Central memory CD8-positive, alpha-beta T cell (primary cell): ENCODE results near the gene YIPF3.

ENCODE experiments used
- ATAC-seq: fragments of 150-1000 bp; cut with Tn5 transposase; replicated peaks from 2 replicates; pipeline ENCODE4 v1.10.0; 2022; ENCODE audit warnings: mild to moderate bottlenecking, moderate FRiP score, moderate number of reproducible peaks; ENCODE audit not compliant: poor library complexity, severe bottlenecking; ENCODE audit errors: extremely low read depth
- DNase-seq, 2 donors: peaks; one replicate each; pipeline ENCODE4 v3.0.0; 2021; ENCODE audit warnings: low spot score in 2 of 2
- H3K27ac Mint-ChIP-seq: one replicate; pipeline ENCODE4 v1.8.0; 2022; ENCODE audit warnings: low read depth, mild to moderate bottlenecking, moderate library complexity, mixed read lengths
- H3K27me3 Mint-ChIP-seq: one replicate; pipeline ENCODE4 v1.8.0; 2022; ENCODE audit warnings: mixed read lengths
- H3K36me3 Mint-ChIP-seq: one replicate; pipeline ENCODE4 v1.8.0; 2022; ENCODE audit warnings: mild to moderate bottlenecking, moderate library complexity, mixed read lengths; ENCODE audit not compliant: insufficient read depth
- H3K4me1 Mint-ChIP-seq: one replicate; pipeline ENCODE4 v1.8.0; 2022; ENCODE audit warnings: mixed read lengths
- H3K4me3 Mint-ChIP-seq: one replicate; pipeline ENCODE4 v1.8.0; 2022; ENCODE audit warnings: mild to moderate bottlenecking, moderate library complexity, mixed read lengths
- H3K9me3 Mint-ChIP-seq: one replicate; pipeline ENCODE4 v1.8.0; 2022; ENCODE audit warnings: mixed read lengths

Gene YIPF3

DNA sequence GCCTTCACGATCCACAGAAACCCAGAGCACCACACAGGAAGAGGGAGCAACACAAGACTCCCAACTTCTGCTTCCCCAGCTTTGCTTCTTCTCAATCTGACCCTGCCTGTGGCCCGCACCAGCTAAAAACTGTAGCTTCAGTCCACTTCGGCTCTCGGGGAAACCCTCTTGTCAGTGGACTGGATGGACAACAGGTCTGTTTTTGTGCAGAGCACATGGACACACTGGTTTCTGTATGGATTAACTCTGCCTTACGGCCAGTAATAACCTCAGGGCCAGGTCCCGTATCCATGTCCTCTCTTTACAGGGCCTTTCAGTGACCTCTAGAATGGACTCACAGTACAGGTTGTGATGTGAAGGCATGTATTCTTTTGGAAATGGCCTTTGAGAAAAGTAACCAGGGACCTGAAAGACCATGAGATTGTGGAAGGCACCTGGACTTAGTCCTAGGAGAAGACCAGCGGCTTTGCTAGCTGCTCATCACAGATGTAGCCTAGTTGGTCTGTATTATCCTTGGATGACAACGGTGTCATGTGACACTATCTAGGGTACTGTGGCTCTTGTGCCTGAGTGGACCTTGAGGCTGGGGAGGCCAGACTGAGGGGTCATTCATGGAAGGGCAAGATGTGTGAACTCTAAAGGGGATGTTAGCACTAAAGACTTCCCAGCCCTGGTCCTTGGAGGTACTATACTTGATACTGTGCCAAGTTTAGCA lies 6.0 kb upstream of the YIPF3 start:
- no peaks in the 10 kb centered on the region for H3K27me3 Mint-ChIP-seq
- H3K9me3 Mint-ChIP-seq = no peaks in the 10 kb centered on the region
- ATAC-seq (no peak), DNase-seq (no peak)
- peaks cover 41% of the 10 kb centered on the region for H3K36me3 Mint-ChIP-seq
- no peak overlapping the region for H3K27ac Mint-ChIP-seq
- no peak overlapping the region for H3K4me3 Mint-ChIP-seq
- H3K4me1 Mint-ChIP-seq = no peaks in the 10 kb centered on the region

DNA sequence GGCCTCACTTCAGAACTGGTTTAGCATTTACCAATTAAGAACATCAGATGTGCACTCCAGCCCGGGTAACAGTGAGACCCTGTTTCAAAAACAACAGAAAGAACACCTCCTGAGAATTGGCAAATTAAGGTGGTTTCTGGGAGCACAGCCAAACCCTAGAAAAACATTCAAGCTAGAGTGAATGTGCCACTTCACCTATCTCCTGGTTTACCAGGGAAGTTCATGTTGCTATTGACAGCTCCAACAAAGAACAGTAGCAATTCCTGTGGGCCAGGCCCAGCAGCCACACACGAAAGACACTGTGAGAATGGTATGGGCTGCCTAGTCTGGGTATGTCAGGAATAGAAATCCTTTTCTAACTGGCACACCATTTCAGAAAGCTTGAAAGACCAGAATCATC lies 5.1 kb upstream of the YIPF3 start:
- Mint-ChIP-seq H3K4me1 (no peaks in the 10 kb centered on the region), H3K36me3 (peaks cover 33% of the 10 kb centered on the region), H3K9me3 (no peaks in the 10 kb centered on the region), H3K27me3 (no peaks in the 10 kb centered on the region), H3K27ac (no peak overlapping the region), H3K4me3 (no peak overlapping the region)
- no peak for DNase-seq
- no peak for ATAC-seq

DNA sequence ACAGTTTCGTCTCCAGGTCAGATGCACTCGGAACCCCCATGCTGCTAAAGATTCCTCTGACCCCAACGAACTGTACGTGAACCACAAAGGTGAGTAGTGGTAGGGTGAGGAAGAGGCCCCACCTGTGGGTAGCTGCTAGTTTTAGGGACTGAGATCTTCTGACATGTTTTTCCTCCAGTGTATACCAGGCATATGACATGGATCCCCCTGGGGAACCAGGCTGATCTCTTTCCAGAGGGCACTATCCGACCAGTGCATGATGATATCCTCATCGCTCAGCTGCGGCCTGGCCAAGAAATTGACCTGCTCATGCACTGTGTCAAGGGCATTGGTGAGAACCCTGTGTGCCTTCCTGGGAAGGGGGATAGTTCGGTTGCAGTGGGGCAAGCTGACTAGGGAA lies 3.4 kb upstream of the YIPF3 start:
- H3K27ac Mint-ChIP-seq = no peak overlapping the region
- H3K36me3 Mint-ChIP-seq = peaks cover 29% of the 10 kb centered on the region
- ATAC-seq (no peak), DNase-seq (no peak)
- no peaks in the 10 kb centered on the region for H3K9me3 Mint-ChIP-seq
- H3K27me3 Mint-ChIP-seq = no peaks in the 10 kb centered on the region
- no peak overlapping the region for H3K4me3 Mint-ChIP-seq
- peaks cover 14% of the 10 kb centered on the region for H3K4me1 Mint-ChIP-seq

DNA sequence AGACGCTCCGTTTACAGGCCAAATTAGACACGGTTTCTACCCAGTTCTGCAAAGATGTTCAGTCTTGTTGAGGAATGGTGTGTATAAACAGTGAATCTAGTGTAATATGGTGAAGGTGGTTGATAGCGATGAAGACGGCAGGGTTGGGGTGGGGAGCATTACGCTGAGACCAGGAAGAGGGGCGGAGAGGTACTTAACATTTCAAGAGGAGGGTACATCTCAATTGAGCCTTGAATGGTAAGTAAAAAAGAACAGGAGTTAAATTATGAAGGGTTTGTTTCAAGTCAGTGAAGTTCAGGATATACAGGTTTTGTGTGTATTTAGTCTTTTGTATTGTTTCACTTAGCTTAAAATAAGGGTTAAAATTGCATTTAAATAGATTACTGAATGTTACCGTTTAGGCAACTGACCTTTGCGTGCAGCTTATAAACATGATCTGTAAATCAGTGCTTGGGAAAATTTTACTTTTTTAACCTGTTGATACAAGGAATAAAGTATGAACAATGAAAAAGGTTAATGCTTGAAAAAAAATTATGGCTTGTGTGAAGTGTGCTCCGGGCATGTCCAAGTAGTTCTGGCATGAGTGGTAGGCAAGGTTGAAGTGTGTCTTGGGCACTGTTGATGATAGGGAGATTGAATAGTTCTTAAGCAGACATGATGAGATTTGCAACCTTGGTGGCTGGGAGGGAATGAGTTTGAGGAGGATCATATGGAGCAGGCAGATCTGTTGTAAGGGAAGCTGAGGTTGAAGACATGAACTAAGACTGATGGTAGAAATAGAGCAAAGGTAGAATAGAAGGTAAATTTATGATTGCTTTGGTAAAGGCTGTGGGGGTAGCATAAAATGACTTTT lies 1.0 kb upstream of the YIPF3 start:
- Mint-ChIP-seq H3K27ac (no peak overlapping the region), H3K27me3 (no peaks in the 10 kb centered on the region), H3K4me1 (peaks cover 28% of the 10 kb centered on the region), H3K36me3 (peaks cover 24% of the 10 kb centered on the region), H3K9me3 (no peaks in the 10 kb centered on the region), H3K4me3 (no peak overlapping the region)
- no peak for DNase-seq
- ATAC-seq = peak; percentile 2

DNA sequence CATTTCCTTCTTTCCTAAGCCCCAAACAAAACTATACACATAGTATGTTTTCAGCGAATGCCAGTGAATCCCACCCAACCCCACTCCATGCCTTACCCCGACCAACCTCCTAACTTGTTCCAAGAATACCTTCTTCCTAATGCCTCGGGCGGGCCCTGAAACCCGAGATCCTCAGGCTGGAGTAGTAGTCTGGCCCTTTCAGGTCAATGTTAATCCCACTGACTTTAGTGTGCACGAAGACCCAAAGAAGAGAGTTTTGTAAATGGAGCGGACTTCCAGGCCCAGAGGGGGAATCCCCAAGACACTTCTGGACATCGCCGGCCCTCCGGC lies 394 bp downstream of the YIPF3 start:
- peak; percentile 2 for ATAC-seq
- no peak overlapping the region for H3K27ac Mint-ChIP-seq

DNA sequence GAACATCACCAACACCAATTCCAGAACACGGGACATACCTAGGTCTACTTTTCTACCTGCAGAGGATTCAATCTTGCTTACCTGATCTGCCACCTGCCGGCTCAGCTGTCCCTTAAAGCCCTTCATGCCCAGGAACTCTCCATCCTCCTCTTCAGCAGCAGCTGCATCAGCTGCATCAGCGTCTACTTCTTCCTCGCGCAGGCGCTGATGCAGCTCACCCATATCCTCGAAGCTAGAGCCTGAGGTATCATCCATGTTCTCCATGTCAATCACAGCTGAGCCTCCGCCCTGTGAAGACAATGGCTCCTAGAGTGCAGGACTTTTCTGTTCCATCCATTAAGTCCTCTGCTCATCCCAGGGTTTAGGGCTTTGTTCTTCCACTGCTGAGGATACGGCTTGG lies 918 bp downstream of the YIPF3 start:
- DNase-seq (no peak), ATAC-seq (no peak)
- Mint-ChIP-seq H3K27me3 (no peaks in the 10 kb centered on the region), H3K27ac (no peak overlapping the region), H3K36me3 (peaks cover 24% of the 10 kb centered on the region), H3K4me3 (no peak overlapping the region), H3K4me1 (peaks cover 35% of the 10 kb centered on the region), H3K9me3 (no peaks in the 10 kb centered on the region)

More for the DNA sequence above, 394 bp downstream of the YIPF3 start:
- peaks cover 27% of the 10 kb centered on the region for H3K36me3 Mint-ChIP-seq
- H3K4me3 Mint-ChIP-seq = no peak overlapping the region
- H3K4me1 Mint-ChIP-seq = peaks cover 32% of the 10 kb centered on the region
- DNase-seq = no peak
- no peaks in the 10 kb centered on the region for H3K27me3 Mint-ChIP-seq
- H3K9me3 Mint-ChIP-seq = no peaks in the 10 kb centered on the region

DNA sequence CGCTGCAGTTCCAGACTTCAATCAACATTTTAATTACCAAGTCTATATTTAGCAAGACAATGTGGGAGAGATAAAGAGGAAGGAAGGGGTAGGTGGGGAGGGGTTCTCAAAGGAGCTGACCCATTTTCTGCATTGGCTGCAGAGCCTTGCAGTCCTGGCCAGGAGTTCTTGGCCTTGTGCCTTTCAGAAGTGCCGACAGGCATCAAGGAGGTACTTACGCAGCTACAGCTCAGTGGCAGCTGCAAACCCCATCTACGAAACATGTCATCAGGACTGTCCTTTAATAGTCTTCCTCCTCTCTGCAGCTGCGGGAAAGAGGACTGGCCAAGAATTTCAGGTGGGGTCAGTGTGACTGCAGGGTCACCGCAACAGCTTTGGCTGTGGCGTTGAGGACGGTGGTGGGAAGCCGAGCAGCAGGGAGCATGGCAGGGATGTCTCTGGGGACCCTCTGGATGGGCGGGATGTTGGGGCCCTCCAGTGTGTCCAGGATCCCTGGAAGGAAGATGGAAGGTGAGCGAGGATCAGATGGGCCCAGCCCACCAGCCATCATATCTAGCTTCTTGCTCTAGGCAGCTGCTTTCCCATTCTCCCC lies 4.8 kb downstream of the YIPF3 start:
- Mint-ChIP-seq H3K36me3 (peaks cover 19% of the 10 kb centered on the region), H3K9me3 (no peaks in the 10 kb centered on the region), H3K4me1 (peaks cover 51% of the 10 kb centered on the region), H3K27me3 (peaks cover 22% of the 10 kb centered on the region), H3K27ac (no peak overlapping the region), H3K4me3 (peak overlapping the region; percentile 0)
- DNase-seq = no peak
- ATAC-seq = no peak

DNA sequence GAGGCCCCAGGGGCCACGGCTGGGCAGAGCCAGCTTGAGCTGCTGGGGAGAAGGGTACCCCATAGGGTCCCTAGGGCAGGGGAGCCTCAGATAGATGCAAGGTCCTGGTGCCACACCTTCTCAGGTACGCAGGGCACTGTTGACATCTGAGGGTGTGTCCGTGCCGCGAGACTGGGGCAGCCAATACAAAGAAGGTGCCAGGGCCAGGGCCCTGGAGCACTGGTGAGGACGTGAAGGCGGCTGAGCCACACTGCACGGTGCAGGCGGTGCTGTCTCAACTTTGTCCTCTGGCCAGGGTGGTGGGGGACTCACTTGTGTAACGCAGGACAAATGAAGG lies 5.9 kb downstream of the YIPF3 start:
- peaks cover 53% of the 10 kb centered on the region for H3K4me1 Mint-ChIP-seq
- no peaks in the 10 kb centered on the region for H3K9me3 Mint-ChIP-seq
- ATAC-seq = no peak
- H3K27ac Mint-ChIP-seq = no peak overlapping the region
- H3K27me3 Mint-ChIP-seq = peaks cover 22% of the 10 kb centered on the region
- H3K4me3 Mint-ChIP-seq = peak overlapping the region; percentile 73
- H3K36me3 Mint-ChIP-seq = peaks cover 21% of the 10 kb centered on the region
- no peak for DNase-seq

DNA sequence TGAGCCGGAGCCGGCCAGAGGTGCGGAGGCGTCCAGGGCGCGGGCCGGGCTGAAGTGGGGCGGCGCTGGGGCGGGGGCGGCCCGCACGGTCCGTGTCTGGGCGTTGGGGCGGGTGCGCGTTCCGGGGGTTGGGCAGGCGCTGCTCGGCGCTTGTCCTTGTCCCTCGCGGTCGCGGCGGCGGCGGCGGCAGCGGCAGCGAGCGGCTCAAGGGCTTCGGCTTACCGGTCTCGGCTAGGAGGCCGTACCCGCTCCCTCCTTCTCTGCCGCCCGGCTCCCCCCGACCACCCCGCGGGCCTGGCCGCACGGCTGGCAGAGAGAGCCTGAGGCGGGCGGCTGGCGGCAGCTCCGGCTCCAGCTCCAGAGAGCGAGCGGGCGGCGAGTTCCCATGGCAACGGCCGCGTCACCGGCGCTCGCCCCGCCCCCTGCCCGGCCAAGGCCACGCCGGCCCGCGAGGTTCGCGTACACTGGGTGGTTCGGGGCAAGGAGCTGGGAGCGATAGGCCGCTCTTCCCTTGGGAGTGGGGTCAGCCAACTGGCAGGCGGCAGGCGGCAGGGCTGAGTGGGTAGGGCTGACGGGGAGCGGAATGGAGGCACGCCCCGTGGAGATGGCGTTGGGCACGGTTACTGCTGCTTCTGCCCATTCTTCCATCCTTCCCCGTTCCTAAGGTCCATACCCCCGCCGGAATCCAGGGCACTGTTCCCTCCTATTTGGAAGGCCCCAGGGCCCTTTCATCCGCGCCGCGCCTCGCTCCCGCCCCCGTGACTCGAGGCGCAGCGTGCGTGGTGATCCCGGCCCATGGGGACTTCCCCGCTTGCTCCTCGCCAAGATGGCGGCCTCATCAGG lies 6.5 kb downstream of the YIPF3 start, which contains the start of gene LRRC73:
Gene LRRC73 (minus strand): TSS at position 363 of the 843 bp plus-strand sequence. CDS start 561 bp downstream, outside the sequence.
- H3K27ac Mint-ChIP-seq = no peak within 1 kb of the TSS
- H3K4me3 Mint-ChIP-seq = peak within 1 kb of the TSS; percentile 82
- ATAC-seq = peak; percentile 62
- H3K4me1 Mint-ChIP-seq = peaks cover 47% of the 10 kb centered on the region
- no peaks in the 10 kb centered on the region for H3K9me3 Mint-ChIP-seq
- peak; percentile 62 to 66 for DNase-seq
- peaks cover 19% of the 10 kb centered on the region for H3K36me3 Mint-ChIP-seq
- peaks cover 22% of the 10 kb centered on the region for H3K27me3 Mint-ChIP-seq

DNA sequence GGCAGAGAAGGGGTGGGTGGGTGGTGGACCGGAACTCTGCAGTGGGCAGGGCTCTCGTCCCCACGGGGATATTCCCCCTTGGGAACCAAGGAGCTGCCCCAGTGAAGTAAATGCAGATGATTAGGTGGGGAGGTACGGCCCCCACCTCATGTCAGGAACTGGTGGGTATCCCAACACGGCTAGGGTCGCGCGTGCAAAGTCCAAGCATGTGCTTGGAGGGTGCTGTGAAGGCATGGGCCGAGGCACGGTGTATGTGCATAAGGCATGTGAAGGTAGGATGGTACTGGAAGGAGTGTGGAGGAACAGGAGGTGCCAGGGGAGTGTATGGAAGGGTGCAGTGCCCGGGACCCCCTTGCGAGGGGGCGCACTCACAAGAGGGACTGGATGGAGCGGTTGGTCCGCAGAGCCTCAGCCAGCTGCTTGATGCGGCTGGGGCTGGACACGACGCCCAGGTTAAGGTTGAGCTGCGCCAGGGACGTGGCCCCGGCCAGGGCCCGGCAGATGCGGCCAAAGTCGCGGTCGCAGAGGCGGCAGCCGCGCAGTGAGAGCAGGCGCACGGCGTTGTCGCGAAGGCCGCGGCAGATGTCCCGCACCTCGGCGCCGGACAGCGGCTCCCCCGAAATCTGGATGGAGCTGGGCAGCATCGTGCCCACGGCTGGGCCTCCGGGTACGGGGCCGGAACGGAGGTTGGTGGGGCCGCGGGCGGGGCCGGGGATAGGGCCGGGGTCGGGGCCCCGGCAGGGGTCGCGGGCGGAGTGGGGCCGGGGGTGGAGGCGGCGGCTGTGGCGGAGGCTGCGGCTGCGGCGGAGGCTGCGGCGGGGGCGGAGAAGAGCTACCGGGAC lies 7.4 kb downstream of the YIPF3 start:
- DNase-seq (no peak), ATAC-seq (no peak)
- Mint-ChIP-seq H3K4me3 (peak overlapping the region; percentile 82), H3K27me3 (peaks cover 22% of the 10 kb centered on the region), H3K27ac (peak overlapping the region; percentile 38), H3K36me3 (peaks cover 18% of the 10 kb centered on the region), H3K9me3 (no peaks in the 10 kb centered on the region), H3K4me1 (peaks cover 40% of the 10 kb centered on the region)

DNA sequence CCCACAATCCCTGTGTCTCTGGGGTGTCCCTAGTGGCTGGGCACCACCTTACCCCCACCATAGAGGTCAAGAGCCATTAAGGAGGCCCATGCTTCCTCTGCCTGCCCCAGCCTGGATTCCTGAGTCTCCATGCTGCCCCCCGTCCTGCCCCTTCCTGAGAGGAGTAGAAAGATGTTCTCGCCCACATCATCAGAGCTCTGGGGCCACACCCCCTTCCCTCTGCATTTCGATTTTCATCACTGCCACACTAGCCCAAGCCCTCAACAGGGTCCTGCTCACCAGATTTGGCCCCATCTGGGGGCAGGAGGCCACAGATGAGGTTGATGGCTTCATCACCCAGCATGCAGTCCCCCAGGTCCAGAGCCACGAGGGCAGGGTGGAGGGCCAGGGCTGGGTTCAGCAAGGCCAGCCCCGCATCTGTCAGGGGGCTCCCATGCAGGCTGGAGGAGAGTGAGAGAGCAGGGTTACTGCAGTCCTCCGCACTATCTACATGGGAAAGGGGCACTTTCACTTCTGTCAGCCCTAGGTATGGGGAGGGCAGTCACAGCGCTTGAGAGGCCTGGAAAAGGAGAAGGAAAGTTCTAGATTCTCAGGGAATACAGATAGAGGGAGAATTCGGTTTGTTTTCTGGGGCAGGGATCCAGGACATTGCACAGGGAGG lies 8.1 kb downstream of the YIPF3 start:
- DNase-seq (no peak), ATAC-seq (no peak)
- no peaks in the 10 kb centered on the region for H3K9me3 Mint-ChIP-seq
- H3K27ac Mint-ChIP-seq = peak overlapping the region; percentile 38
- peak overlapping the region; percentile 82 for H3K4me3 Mint-ChIP-seq
- H3K36me3 Mint-ChIP-seq = peaks cover 24% of the 10 kb centered on the region
- H3K27me3 Mint-ChIP-seq = peaks cover 22% of the 10 kb centered on the region
- peaks cover 37% of the 10 kb centered on the region for H3K4me1 Mint-ChIP-seq
